Trophoblast cell (in vitro differentiated cells and primary cell): ENCODE data around the gene N4BP2L2.

Experiments
- DNase-seq, 2 donors: peaks; one replicate each; pipeline ENCODE4 v3.0.0-alpha.2; 2016
- H2AFZ ChIP-seq: 2 replicates; pipeline ENCODE4 v1.6.1; 2013; ENCODE audit warnings: low read length, moderate library complexity, mild to moderate bottlenecking; ENCODE audit not compliant: insufficient read depth, poor library complexity
- H2AK5ac ChIP-seq: 2 replicates; pipeline ENCODE4 v1.6.1; 2013; ENCODE audit warnings: mild to moderate bottlenecking, low read length
- H2BK120ac ChIP-seq: 2 replicates; pipeline ENCODE4 v1.6.1; 2013; ENCODE audit warnings: low read length, mild to moderate bottlenecking, moderate library complexity; ENCODE audit not compliant: insufficient read depth, poor library complexity
- H2BK12ac ChIP-seq: 2 replicates; pipeline ENCODE4 v1.6.1; 2013; ENCODE audit warnings: mild to moderate bottlenecking, low read length, moderate library complexity
- H2BK5ac ChIP-seq: 2 replicates; pipeline ENCODE4 v1.6.1; 2013; ENCODE audit warnings: low read length, low read depth, moderate library complexity, mild to moderate bottlenecking; ENCODE audit not compliant: poor library complexity
- H3K14ac ChIP-seq: 2 replicates; pipeline ENCODE4 v1.6.1; 2013; ENCODE audit warnings: mild to moderate bottlenecking, low read length
- H3K18ac ChIP-seq: 2 replicates; pipeline ENCODE4 v1.6.1; 2013; ENCODE audit warnings: mild to moderate bottlenecking, low read length
- H3K23ac ChIP-seq: 2 replicates; pipeline ENCODE4 v1.6.1; 2013; ENCODE audit warnings: low read length
- H3K27ac ChIP-seq: 2 replicates; pipeline ENCODE4 v1.5.1; 2013; ENCODE audit warnings: low read depth, mild to moderate bottlenecking, inconsistent platforms, low read length, moderate library complexity
- H3K27me3 ChIP-seq: 2 replicates; pipeline ENCODE4 v1.6.1; 2013; ENCODE audit warnings: inconsistent platforms, mild to moderate bottlenecking, low read length, moderate library complexity; ENCODE audit not compliant: insufficient read depth
- H3K36me3 ChIP-seq, 2 experiments: 1 replicate in 1 of 2; 2 replicates in 1 of 2; pipeline ENCODE4 v1.6.1; 2013; ENCODE audit warnings: low read length in 2 of 2, mild to moderate bottlenecking in 2 of 2, moderate library complexity in 1 of 2; ENCODE audit not compliant: insufficient read depth in 2 of 2, control insufficient read depth in 1 of 2
- H3K4ac ChIP-seq: 2 replicates; pipeline ENCODE4 v1.6.1; 2013; ENCODE audit warnings: low read depth, mild to moderate bottlenecking, low read length, moderate library complexity
- H3K4me1 ChIP-seq, 2 experiments: 1 replicate in 1 of 2; 2 replicates in 1 of 2; pipeline ENCODE4 v1.6.1; 2013; ENCODE audit warnings: low read length in 2 of 2, mild to moderate bottlenecking in 2 of 2, moderate library complexity in 1 of 2; ENCODE audit not compliant: insufficient read depth in 2 of 2, control insufficient read depth in 1 of 2
- H3K4me2 ChIP-seq: 2 replicates; pipeline ENCODE4 v1.6.1; 2013; ENCODE audit warnings: inconsistent platforms, mild to moderate bottlenecking, low read length, moderate library complexity
- H3K4me3 ChIP-seq: 2 replicates; pipeline ENCODE4 v1.5.1; 2013; ENCODE audit warnings: mild to moderate bottlenecking, low read depth, low read length, inconsistent platforms
- H3K79me1 ChIP-seq: one replicate; pipeline ENCODE4 v1.6.1; 2013; ENCODE audit warnings: low read length
- H3K79me2 ChIP-seq: 2 replicates; pipeline ENCODE4 v1.6.1; 2013; ENCODE audit warnings: low read length, mild to moderate bottlenecking; ENCODE audit not compliant: control insufficient read depth, insufficient read depth, poor library complexity
- H3K9ac ChIP-seq: 2 replicates; pipeline ENCODE4 v1.6.1; 2013; ENCODE audit warnings: mild to moderate bottlenecking, low read length
- H3K9me3 ChIP-seq: 2 replicates; pipeline ENCODE4 v1.6.1; 2013; ENCODE audit warnings: low read depth, mild to moderate bottlenecking, control low read depth, inconsistent platforms, low read length; ENCODE audit not compliant: insufficient read depth
- H4K12ac ChIP-seq: 2 replicates; pipeline ENCODE4 v1.6.1; 2013; ENCODE audit warnings: low read depth, mild to moderate bottlenecking, low read length, moderate library complexity
- H4K8ac ChIP-seq: 2 replicates; pipeline ENCODE4 v1.6.1; 2013; ENCODE audit warnings: low read depth, mild to moderate bottlenecking, low read length, moderate library complexity
- H4K91ac ChIP-seq: one replicate; pipeline ENCODE4 v1.6.1; 2013; ENCODE audit warnings: low read depth, mild to moderate bottlenecking, low read length, moderate library complexity
- WGBS: extraction: QIAGEN DNeasy Blood & Tissue Kit; methylation state at CpG from one replicate; pipeline ENCODE4 v1.1.7; 2013; ENCODE audit warnings: missing lambda C conversion rate; ENCODE audit not compliant: insufficient read length, insufficient coverage; ENCODE audit errors: extremely low coverage; 5-methylcytosine and 5-hydroxymethylcytosine counted together

N4BP2L2 gene

GRCh38 chr13:32497589-32497988 lies 41.0 kb downstream of the N4BP2L2 start:
- peaks cover 0 to 2% of the 10 kb centered on the region in 2 experiments for H3K36me3 ChIP-seq

GRCh38 chr13:32496599-32497160 lies 41.9 kb downstream of the N4BP2L2 start:
- Histone ChIP-seq H3K4me2 (no peak overlapping the region), H2BK120ac (no peak overlapping the region), H3K79me1 (no peaks in the 10 kb centered on the region), H3K4ac (no peak overlapping the region), H2AK5ac (no peak overlapping the region), H3K4me1 (peaks cover 0 to 3% of the 10 kb centered on the region in 2 experiments), H3K9me3 (no peaks in the 10 kb centered on the region), H3K36me3 (peaks cover 0 to 2% of the 10 kb centered on the region in 2 experiments), H2AFZ (no peak overlapping the region), H4K91ac (no peak overlapping the region), H3K18ac (no peak overlapping the region), H3K27ac (no peak overlapping the region), H3K14ac (no peak overlapping the region), H4K8ac (no peak overlapping the region), H3K23ac (no peak overlapping the region), H2BK5ac (no peak overlapping the region), H3K4me3 (no peak overlapping the region), H3K9ac (no peak overlapping the region), H4K12ac (no peak overlapping the region), H2BK12ac (no peak overlapping the region), H3K79me2 (no peaks in the 10 kb centered on the region), H3K27me3 (no peaks in the 10 kb centered on the region)
- no CpG with 5 or more reads among the region's 1 CpG for WGBS
- peak; percentile 28 to 84 for DNase-seq

More at GRCh38 chr13:32497589-32497988, 41.0 kb downstream of the N4BP2L2 start:
- H3K14ac ChIP-seq = no peak overlapping the region
- no peak overlapping the region for H3K23ac ChIP-seq
- no peak overlapping the region for H3K4me2 ChIP-seq
- H3K18ac ChIP-seq = no peak overlapping the region
- H3K4me3 ChIP-seq = no peak overlapping the region
- H3K79me1 ChIP-seq = no peaks in the 10 kb centered on the region
- H2BK5ac ChIP-seq = no peak overlapping the region
- no peaks in the 10 kb centered on the region for H3K9me3 ChIP-seq
- no peak overlapping the region for H2BK120ac ChIP-seq
- no peak overlapping the region for H2AK5ac ChIP-seq
- H3K4me1 ChIP-seq = peaks cover 0 to 3% of the 10 kb centered on the region in 2 experiments
- H3K27ac ChIP-seq = no peak overlapping the region
- WGBS = no CpG with 5 or more reads among the region's 1 CpG
- H3K9ac ChIP-seq = no peak overlapping the region
- H3K4ac ChIP-seq = no peak overlapping the region
- no peaks in the 10 kb centered on the region for H3K79me2 ChIP-seq
- H2BK12ac ChIP-seq = no peak overlapping the region
- no peak overlapping the region for H2AFZ ChIP-seq
- no peak overlapping the region for H4K12ac ChIP-seq
- H4K91ac ChIP-seq = no peak overlapping the region
- no peak for DNase-seq
- H4K8ac ChIP-seq = no peak overlapping the region
- H3K27me3 ChIP-seq = no peaks in the 10 kb centered on the region

GRCh38 chr13:32495841-32496240 lies 42.8 kb downstream of the N4BP2L2 start:
- H3K4me1 ChIP-seq = peaks cover 0 to 3% of the 10 kb centered on the region in 2 experiments
- no peak overlapping the region for H2BK5ac ChIP-seq
- H3K14ac ChIP-seq = no peak overlapping the region
- H4K12ac ChIP-seq = peak overlapping the region; percentile 24
- H3K36me3 ChIP-seq = no peaks in the 10 kb centered on the region
- H3K79me2 ChIP-seq = no peaks in the 10 kb centered on the region
- no peak overlapping the region for H3K23ac ChIP-seq
- no peak overlapping the region for H4K8ac ChIP-seq
- no CpG with 5 or more reads among the region's 4 CpGs for WGBS
- H4K91ac ChIP-seq = no peak overlapping the region
- H3K4ac ChIP-seq = no peak overlapping the region
- H3K18ac ChIP-seq = no peak overlapping the region
- no peak overlapping the region for H3K4me2 ChIP-seq
- H3K9me3 ChIP-seq = no peaks in the 10 kb centered on the region
- H3K27me3 ChIP-seq = no peaks in the 10 kb centered on the region
- H3K27ac ChIP-seq = no peak overlapping the region
- DNase-seq = no peak
- no peak overlapping the region for H2AK5ac ChIP-seq
- no peak overlapping the region for H3K9ac ChIP-seq
- H2BK120ac ChIP-seq = no peak overlapping the region
- H3K4me3 ChIP-seq = no peak overlapping the region
- H2AFZ ChIP-seq = no peak overlapping the region
- H3K79me1 ChIP-seq = no peaks in the 10 kb centered on the region
- no peak overlapping the region for H2BK12ac ChIP-seq

- no peak for DNase-seq
- Histone ChIP-seq H4K12ac (no peak overlapping the region), H3K9me3 (no peaks in the 10 kb centered on the region), H3K36me3 (no peaks in the 10 kb centered on the region), H3K79me2 (no peaks in the 10 kb centered on the region), H3K23ac (no peak overlapping the region), H3K4ac (no peak overlapping the region), H3K4me3 (no peak overlapping the region), H2AK5ac (no peak overlapping the region), H2AFZ (no peak overlapping the region), H2BK12ac (no peak overlapping the region), H2BK5ac (no peak overlapping the region), H4K91ac (no peak overlapping the region), H2BK120ac (no peak overlapping the region), H3K14ac (no peak overlapping the region), H3K27me3 (no peaks in the 10 kb centered on the region), H4K8ac (no peak overlapping the region), H3K79me1 (no peaks in the 10 kb centered on the region), H3K18ac (no peak overlapping the region), H3K4me1 (peaks cover 0 to 3% of the 10 kb centered on the region in 2 experiments), H3K27ac (no peak overlapping the region), H3K9ac (no peak overlapping the region), H3K4me2 (no peak overlapping the region)
- no CpG with 5 or more reads among the region's 5 CpGs for WGBS
Measured at GRCh38 chr13:32495429-32495828, 43.2 kb downstream of the N4BP2L2 start.
